MM.1S (cell line): Measurements from ENCODE around the gene SLC35B1.

Experiments used
- EZH2 ChIP-seq: fragments of 300-600 bp; sonication (generic); optimal IDR thresholded peaks from 2 replicates; pipeline ENCODE3; 2017; ENCODE audit warnings: low read depth, mild to moderate bottlenecking, antibody characterized with exemption, low read length, mixed read lengths
- EZH2phosphoT487 ChIP-seq: fragments of 300-600 bp; sonication (generic); IDR thresholded peaks from 2 replicates; pipeline ENCODE4 v1.6.1; 2018; ENCODE audit warnings: antibody characterized with exemption, low read length
- TF ChIP-seq, protein P1 (sequence below): fragments of 300-600 bp; sonication (generic); IDR thresholded peaks from 2 replicates; pipeline ENCODE4 v1.5.1; 2016; ENCODE audit warnings: antibody characterized with exemption, low read length, mixed read lengths

GRCh38 chr17:49700960-49701359, 6.8 kb downstream of the SLC35B1 start:
- TF ChIP-seq, protein P1, sequence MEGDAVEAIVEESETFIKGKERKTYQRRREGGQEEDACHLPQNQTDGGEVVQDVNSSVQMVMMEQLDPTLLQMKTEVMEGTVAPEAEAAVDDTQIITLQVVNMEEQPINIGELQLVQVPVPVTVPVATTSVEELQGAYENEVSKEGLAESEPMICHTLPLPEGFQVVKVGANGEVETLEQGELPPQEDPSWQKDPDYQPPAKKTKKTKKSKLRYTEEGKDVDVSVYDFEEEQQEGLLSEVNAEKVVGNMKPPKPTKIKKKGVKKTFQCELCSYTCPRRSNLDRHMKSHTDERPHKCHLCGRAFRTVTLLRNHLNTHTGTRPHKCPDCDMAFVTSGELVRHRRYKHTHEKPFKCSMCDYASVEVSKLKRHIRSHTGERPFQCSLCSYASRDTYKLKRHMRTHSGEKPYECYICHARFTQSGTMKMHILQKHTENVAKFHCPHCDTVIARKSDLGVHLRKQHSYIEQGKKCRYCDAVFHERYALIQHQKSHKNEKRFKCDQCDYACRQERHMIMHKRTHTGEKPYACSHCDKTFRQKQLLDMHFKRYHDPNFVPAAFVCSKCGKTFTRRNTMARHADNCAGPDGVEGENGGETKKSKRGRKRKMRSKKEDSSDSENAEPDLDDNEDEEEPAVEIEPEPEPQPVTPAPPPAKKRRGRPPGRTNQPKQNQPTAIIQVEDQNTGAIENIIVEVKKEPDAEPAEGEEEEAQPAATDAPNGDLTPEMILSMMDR, result no peak
- no peak for TF ChIP-seq EZH2phosphoT487
- no peak for TF ChIP-seq EZH2
